ENCODE results near the gene ZNF555. TPM values are rescaled to one million over a fixed set of nuclear protein-coding genes. Genes with fewer than 3 reads are reported as not detected.
"Not testable (repeated sequence)": the region's sequence is repeated elsewhere in the genome, so short reads cannot be mapped to it uniquely, and the experiment has no call there.

ZNF555 gene
- total and polyA plus RNA-seq, 10 of the 15 experiments (the other 5 are each of a cell fraction or from before 2014, with no cell fraction given) = 0.58 to 1.9 (median 1.2) TPM

DNA sequence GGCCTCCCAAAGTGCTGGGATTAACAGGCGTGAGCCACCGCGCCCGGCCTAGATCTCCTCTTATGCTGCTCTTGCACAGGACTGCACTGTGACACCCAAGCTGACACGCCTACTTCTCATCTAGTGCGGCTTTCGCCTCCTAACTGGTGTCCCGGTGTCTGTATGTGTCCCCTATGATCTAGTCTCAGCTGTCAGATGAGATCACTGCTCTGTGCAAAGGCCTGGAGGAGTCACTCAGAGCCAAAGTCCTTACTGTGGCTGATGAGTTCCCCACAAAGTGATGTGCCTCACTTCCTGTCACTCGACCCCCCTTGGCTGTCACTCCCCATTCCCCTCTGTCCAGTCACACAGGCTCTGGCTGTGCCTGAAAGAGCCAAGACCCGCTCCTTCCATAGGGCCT lies 28.3 kb downstream of the ZNF555 start (continued):
- TF ChIP-seq, protein P1, sequence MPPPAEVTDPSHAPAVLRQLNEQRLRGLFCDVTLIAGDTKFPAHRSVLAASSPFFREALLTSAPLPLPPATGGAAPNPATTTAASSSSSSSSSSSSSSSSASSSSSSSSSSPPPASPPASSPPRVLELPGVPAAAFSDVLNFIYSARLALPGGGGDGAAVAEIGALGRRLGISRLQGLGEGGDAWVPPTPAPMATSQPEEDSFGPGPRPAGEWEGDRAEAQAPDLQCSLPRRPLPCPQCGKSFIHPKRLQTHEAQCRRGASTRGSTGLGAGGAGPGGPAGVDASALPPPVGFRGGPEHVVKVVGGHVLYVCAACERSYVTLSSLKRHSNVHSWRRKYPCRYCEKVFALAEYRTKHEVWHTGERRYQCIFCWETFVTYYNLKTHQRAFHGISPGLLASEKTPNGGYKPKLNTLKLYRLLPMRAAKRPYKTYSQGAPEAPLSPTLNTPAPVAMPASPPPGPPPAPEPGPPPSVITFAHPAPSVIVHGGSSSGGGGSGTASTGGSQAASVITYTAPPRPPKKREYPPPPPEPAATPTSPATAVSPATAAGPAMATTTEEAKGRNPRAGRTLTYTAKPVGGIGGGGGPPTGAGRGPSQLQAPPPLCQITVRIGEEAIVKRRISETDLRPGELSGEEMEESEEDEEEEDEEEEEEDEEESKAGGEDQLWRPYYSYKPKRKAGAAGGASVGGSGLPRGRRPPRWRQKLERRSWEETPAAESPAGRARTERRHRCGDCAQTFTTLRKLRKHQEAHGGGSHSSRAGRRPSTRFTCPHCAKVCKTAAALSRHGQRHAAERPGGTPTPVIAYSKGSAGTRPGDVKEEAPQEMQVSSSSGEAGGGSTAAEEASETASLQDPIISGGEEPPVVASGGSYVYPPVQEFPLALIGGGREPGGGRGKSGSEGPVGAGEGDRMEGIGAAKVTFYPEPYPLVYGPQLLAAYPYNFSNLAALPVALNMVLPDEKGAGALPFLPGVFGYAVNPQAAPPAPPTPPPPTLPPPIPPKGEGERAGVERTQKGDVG (CRISPR knock-in tag; IDR thresholded peaks at IDR 0.05) = no peak
- TF ChIP-seq ESRRA (IDR thresholded peaks at IDR 0.05; ENCODE audit: low read length) = no peak

DNA sequence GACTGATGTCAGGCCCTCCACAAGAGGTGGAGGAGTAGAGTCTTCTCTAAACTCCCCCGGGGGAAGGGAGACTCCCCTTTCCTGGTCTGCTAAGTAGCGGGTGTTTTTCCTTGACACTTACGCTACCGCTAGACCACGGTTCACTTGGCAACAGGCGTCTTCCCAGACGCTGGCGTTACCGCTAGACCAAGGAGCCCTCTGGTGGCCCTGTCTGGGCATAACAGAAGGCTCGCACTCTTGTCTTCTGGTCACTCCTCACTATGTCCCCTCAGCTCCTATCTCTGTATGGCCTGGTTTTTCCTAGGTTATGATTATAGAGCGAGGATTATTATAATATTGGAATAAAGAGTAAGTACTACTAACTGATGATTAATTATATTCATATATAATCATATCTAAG lies 30.9 kb downstream of the ZNF555 start:
- 0% methylated on average over 9 of the region's 11 CpGs for WGBS (ENCODE audit: insufficient coverage, insufficient replicate concordance, low lambda C conversion rate, missing lambda C conversion rate)
- H3K4me2 ChIP-seq (ENCODE audit: control insufficient read depth, insufficient read depth); ATAC-seq; DNase-seq (ENCODE audit: low read depth, low spot score); H3K4me1 ChIP-seq (ENCODE audit: control insufficient read depth, insufficient read depth, low read length); H2AFZ ChIP-seq (ENCODE audit: control insufficient read depth, low read depth, low read length); H4K20me1 ChIP-seq (ENCODE audit: control insufficient read depth, insufficient read depth); H3K4me3 ChIP-seq; H3K27ac ChIP-seq (ENCODE audit: control insufficient read depth, insufficient read depth); H3K9ac ChIP-seq (ENCODE audit: control insufficient read depth, insufficient read depth, low read length); H3K27me3 ChIP-seq (replicated peaks in 1 of 2; ENCODE audit: control insufficient read depth in 2 of 2, insufficient read depth in 2 of 2, low read length in 1 of 2); H3K79me2 ChIP-seq (ENCODE audit: control insufficient read depth, insufficient read depth, low read length); H3K36me3 ChIP-seq (ENCODE audit: control insufficient read depth in 2 of 2, insufficient read depth in 2 of 2, low read length in 1 of 2); POLR2A ChIA-PET; H3K9me3 ChIP-seq (replicated peaks; ENCODE audit: control insufficient read depth, insufficient read depth, low read length); SMC1A ChIA-PET (ENCODE audit: uncharacterized antibody, unreplicated experiment); in situ Hi-C loops (cut with MboI); FAIRE-seq; BruUV-seq (replicated peaks): not testable (repeated sequence)
- ChIA-PET RAD21 (ENCODE audit: unreplicated experiment) (interaction anchor here (1.0 kb wide), 1 partner anchor 224 kb away, joined by 3 read pairs; no protein-coding TSS in a partner anchor), CTCF (interaction anchor here (0.7 to 1.6 kb wide), 3 partner anchors 123 to 224 kb away, joined by 3 to 8 read pairs (median 3); no protein-coding TSS in a partner anchor)
- TF ChIP-seq, protein P2, sequence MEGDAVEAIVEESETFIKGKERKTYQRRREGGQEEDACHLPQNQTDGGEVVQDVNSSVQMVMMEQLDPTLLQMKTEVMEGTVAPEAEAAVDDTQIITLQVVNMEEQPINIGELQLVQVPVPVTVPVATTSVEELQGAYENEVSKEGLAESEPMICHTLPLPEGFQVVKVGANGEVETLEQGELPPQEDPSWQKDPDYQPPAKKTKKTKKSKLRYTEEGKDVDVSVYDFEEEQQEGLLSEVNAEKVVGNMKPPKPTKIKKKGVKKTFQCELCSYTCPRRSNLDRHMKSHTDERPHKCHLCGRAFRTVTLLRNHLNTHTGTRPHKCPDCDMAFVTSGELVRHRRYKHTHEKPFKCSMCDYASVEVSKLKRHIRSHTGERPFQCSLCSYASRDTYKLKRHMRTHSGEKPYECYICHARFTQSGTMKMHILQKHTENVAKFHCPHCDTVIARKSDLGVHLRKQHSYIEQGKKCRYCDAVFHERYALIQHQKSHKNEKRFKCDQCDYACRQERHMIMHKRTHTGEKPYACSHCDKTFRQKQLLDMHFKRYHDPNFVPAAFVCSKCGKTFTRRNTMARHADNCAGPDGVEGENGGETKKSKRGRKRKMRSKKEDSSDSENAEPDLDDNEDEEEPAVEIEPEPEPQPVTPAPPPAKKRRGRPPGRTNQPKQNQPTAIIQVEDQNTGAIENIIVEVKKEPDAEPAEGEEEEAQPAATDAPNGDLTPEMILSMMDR (IDR thresholded peaks at IDR 0.05 in 2 of 3, conservative IDR thresholded peaks at IDR 0.05 in 1 of 3; ENCODE audit: control insufficient read depth in 2 of 3, extremely low read depth in 1 of 3, insufficient read depth in 1 of 3, low read depth in 3 of 3, low read length in 3 of 3) = 0 out of 6 replicates have a peak, but pooled peaks of 1 of the 3 experiments have one; percentile 5
- intact Hi-C loops (cut with micrococcal nuclease; ENCODE audit: unreplicated experiment) = loop anchor here (2.0 kb wide), 1 partner anchor 223 kb away; no protein-coding TSS in a partner anchor
